ENCODE data around the gene PEX5. TPM values are rescaled to one million over a fixed set of nuclear protein-coding genes. Genes with fewer than 3 reads are reported as not detected.

The PEX5 gene
- total RNA-seq, 1 donor from 2014 or later = 20.2 TPM

- Mint-ChIP-seq H3K27ac (no peak overlapping the region), H3K36me3 (no peaks in the 10 kb centered on the region), H3K9me3 (no peaks in the 10 kb centered on the region), H3K4me1 (no peaks in the 10 kb centered on the region), H3K27me3 (ENCODE audit: insufficient read depth, low read depth) (no peaks in the 10 kb centered on the region), H3K4me3 (no peak overlapping the region)
- Histone ChIP-seq H3K4me3 (no peak overlapping the region), H2AFZ (replicated peaks) (no peak overlapping the region), H3K9me3 (ENCODE audit: low read depth) (no peaks in the 10 kb centered on the region), H3F3A (ENCODE audit: low read depth) (no peaks in the 10 kb centered on the region), H3K27me3 (no peaks in the 10 kb centered on the region), H3K79me2 (ENCODE audit: low read depth) (no peaks in the 10 kb centered on the region), H3K9ac (no peak overlapping the region), H3K4me1 (no peaks in the 10 kb centered on the region), H3K36me3 (no peaks in the 10 kb centered on the region), H3K27ac (no peak overlapping the region), H4K20me1 (ENCODE audit: low read depth) (no peaks in the 10 kb centered on the region), H3K4me2 (no peak overlapping the region)
- DNase-seq (ENCODE audit: low spot score) = no peak
- TF ChIP-seq CTCF (IDR thresholded peaks at IDR 0.05) = no peak
- no peak for TF ChIP-seq EZH2phosphoT487 (IDR thresholded peaks at IDR 0.05)
- TF ChIP-seq EZH2 (IDR thresholded peaks at IDR 0.05) = no peak
Measured at GRCh38 chr12:7221486-7221885, 32.0 kb downstream of the PEX5 start.

GRCh38 chr12:7229741-7230140, 40.3 kb downstream of the PEX5 start:
- H3K9me3 Mint-ChIP-seq = peaks cover 5% of the 10 kb centered on the region
- H3K4me1 Mint-ChIP-seq = no peaks in the 10 kb centered on the region
- DNase-seq (ENCODE audit: low spot score) = no peak
- H3K27me3 ChIP-seq = no peaks in the 10 kb centered on the region
- no peak overlapping the region for H3K4me3 Mint-ChIP-seq
- no peaks in the 10 kb centered on the region for H3F3A ChIP-seq (ENCODE audit: low read depth)
- no peak overlapping the region for H3K4me3 ChIP-seq
- no peaks in the 10 kb centered on the region for H4K20me1 ChIP-seq (ENCODE audit: low read depth)
- TF ChIP-seq CTCF (IDR thresholded peaks at IDR 0.05) (no peak), EZH2 (IDR thresholded peaks at IDR 0.05) (no peak), EZH2phosphoT487 (IDR thresholded peaks at IDR 0.05) (no peak)
- H3K36me3 Mint-ChIP-seq = no peaks in the 10 kb centered on the region
- no peak overlapping the region for H2AFZ ChIP-seq (replicated peaks)
- H3K4me1 ChIP-seq = no peaks in the 10 kb centered on the region
- no peak overlapping the region for H3K9ac ChIP-seq
- peaks cover 3% of the 10 kb centered on the region for H3K27me3 Mint-ChIP-seq (ENCODE audit: insufficient read depth, low read depth)
- H3K9me3 ChIP-seq (ENCODE audit: low read depth) = peaks cover 7% of the 10 kb centered on the region
- H3K79me2 ChIP-seq (ENCODE audit: low read depth) = no peaks in the 10 kb centered on the region
- H3K36me3 ChIP-seq = no peaks in the 10 kb centered on the region
- no peak overlapping the region for H3K27ac ChIP-seq
- no peak overlapping the region for H3K4me2 ChIP-seq
- no peak overlapping the region for H3K27ac Mint-ChIP-seq

- Mint-ChIP-seq H3K9me3 (no peaks in the 10 kb centered on the region), H3K27ac (no peak overlapping the region), H3K4me1 (peaks cover 7% of the 10 kb centered on the region), H3K4me3 (no peak overlapping the region), H3K27me3 (ENCODE audit: insufficient read depth, low read depth) (no peaks in the 10 kb centered on the region), H3K36me3 (no peaks in the 10 kb centered on the region)
- H3K27ac ChIP-seq = no peak overlapping the region
- H3F3A ChIP-seq (ENCODE audit: low read depth) = no peaks in the 10 kb centered on the region
- no peaks in the 10 kb centered on the region for H3K4me1 ChIP-seq
- no peaks in the 10 kb centered on the region for H3K36me3 ChIP-seq
- TF ChIP-seq CTCF (IDR thresholded peaks at IDR 0.05) = no peak
- TF ChIP-seq EZH2 (IDR thresholded peaks at IDR 0.05) = no peak
- TF ChIP-seq EZH2phosphoT487 (IDR thresholded peaks at IDR 0.05) = no peak
- H3K27me3 ChIP-seq = no peaks in the 10 kb centered on the region
- H3K4me2 ChIP-seq = no peak overlapping the region
- no peak overlapping the region for H2AFZ ChIP-seq (replicated peaks)
- H3K9ac ChIP-seq = no peak overlapping the region
- no peak overlapping the region for H3K4me3 ChIP-seq
- H4K20me1 ChIP-seq (ENCODE audit: low read depth) = no peaks in the 10 kb centered on the region
- H3K9me3 ChIP-seq (ENCODE audit: low read depth) = no peaks in the 10 kb centered on the region
- no peak for DNase-seq (ENCODE audit: low spot score)
- no peaks in the 10 kb centered on the region for H3K79me2 ChIP-seq (ENCODE audit: low read depth)
Measured at GRCh38 chr12:7241404-7242005, 52.0 kb downstream of the PEX5 start.

Data from neural progenitor cell (in vitro differentiated cells).